ENCODE data around the gene IL10RB.
"Not testable (repeated sequence)": the region's sequence is repeated elsewhere in the genome, so short reads cannot be mapped to it uniquely, and the experiment has no call there.

IL10RB gene

GRCh38 chr21:33241846-33242245 is 24.3 kb upstream of the IL10RB start:
- no peak for DNase-seq (ENCODE audit: low read depth)

DNA sequence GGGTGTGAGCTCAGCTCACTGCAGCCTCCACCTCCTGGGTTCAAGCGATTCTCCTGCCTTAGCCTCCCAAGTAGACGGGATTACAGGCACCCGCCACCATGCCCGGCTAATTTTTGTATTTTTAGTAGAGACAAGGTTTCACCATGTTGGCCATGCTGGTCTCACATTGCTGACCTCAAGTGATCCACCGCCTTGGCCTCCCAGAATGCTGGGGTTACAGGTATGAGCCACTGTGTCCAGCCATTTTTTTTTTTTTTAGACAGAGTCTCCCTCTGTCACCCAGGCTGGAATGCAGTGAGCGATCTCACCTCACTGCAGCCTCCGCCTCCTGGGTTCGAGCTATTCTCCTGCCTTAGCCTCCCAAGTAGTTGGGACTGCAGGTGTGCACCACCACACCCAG is 23.3 kb upstream of the IL10RB start:
- not testable (repeated sequence) for DNase-seq (ENCODE audit: low read depth)

GRCh38 chr21:33244082-33244778 is 21.9 kb upstream of the IL10RB start:
- no peak for DNase-seq (ENCODE audit: low read depth)

DNA sequence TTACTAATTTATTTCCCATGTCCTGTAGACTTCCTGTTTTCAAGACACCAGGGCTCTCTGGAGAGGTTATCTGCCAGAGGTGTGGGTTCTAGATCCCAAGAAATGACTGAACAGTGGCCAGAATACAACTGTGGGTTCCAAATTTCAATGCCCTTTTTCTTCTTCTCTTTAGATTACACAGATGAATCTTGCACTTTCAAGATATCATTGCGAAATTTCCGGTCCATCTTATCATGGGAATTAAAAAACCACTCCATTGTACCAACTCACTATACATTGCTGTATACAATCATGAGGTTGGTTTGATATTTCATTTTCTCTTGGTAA is 21.4 kb upstream of the IL10RB start:
- DNase-seq (ENCODE audit: low read depth) = no peak

- no peak for DNase-seq (ENCODE audit: low read depth)
Measured at GRCh38 chr21:33245289-33245918, 20.8 kb upstream of the IL10RB start.

- DNase-seq (ENCODE audit: low read depth) = no peak
Measured at GRCh38 chr21:33246506-33246905, 19.7 kb upstream of the IL10RB start.

- no peak for DNase-seq (ENCODE audit: low read depth)
Measured at GRCh38 chr21:33246963-33247362, 19.2 kb upstream of the IL10RB start.

GRCh38 chr21:33247599-33247998 is 18.6 kb upstream of the IL10RB start:
- no peak for DNase-seq (ENCODE audit: low read depth)

GRCh38 chr21:33249331-33250002 is 16.7 kb upstream of the IL10RB start:
- no peak for DNase-seq (ENCODE audit: low read depth)

DNA sequence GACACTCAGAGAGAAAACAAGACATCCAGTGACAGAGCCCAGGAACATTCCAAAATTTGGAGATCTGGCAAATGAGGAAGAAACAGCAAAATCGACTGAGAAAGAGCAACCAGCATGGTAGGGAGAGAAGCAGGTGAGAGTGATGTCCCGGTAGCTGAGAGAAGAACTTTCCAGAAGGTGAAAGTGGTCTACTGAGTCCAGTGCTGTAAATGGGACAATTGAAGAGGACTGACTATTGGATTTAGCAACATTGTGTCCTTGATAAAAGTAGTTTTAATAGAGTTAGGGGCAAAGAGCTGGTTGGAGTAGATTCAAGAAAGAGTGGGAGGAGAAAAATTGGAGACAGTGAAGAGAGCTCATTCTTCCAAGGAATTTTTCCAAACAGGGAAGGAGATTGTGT is 15.0 kb upstream of the IL10RB start:
- no peak for DNase-seq (ENCODE audit: low read depth)

DNA sequence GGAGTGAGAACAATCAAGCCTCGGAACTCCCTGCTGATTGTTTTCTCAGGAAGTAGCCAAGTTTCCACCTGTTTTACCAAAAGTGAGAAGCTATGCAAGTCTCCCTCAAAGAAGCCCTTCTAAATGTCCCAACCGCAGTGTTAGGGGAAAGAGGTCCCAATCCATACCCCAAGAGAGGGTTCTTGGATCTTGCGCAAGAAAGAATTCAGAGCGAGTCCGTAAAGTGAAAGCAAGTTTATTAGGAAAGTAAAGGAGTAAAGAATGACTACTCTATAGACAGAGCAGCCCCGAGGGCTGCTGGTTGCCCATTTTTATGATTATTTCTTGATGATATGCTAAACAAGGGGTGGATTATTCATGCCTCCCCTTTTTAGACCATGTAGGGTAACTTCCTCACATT is 12.8 kb upstream of the IL10RB start:
- not testable (repeated sequence) for DNase-seq (ENCODE audit: low read depth)

GRCh38 chr21:33254766-33255165 is 11.4 kb upstream of the IL10RB start:
- DNase-seq (ENCODE audit: low read depth) = no peak

DNA sequence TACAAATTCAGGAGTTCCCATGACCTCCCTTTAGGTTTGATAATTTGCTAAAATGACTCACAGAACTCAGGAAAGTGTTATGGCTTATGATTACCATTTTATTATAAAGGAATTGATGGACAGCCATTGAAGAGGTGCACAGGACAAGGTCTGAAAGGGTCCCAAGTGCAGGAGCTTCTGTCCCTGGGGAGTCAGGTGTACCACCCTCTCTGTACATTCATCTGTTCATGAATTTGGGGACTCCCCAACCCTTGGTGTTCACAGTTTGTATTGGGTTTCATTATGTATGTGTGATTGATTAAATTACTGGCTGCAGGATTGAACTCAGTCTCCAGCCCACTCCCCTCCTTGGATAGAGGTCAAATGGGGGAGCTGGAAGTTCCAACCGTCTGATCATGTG is 10.8 kb upstream of the IL10RB start:
- no peak for DNase-seq (ENCODE audit: low read depth)

DNA sequence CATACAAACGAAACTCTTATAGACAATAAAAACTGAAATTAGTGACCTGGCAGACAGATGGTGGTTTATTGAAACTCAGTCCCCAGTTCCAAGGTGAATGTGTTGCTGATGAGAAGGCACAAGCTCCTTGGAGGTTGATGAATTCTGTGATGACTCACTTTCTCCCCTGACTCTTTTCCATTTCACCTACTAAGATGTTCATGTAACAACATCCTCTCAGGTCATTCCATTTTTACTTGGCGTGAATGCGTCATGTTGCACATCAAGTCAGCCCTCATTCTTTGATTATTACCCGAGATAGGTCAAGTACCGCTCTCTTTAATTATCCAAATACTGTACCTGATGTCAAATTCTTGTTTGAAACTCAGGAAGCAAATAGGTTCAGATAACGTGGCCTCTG is 10.1 kb upstream of the IL10RB start:
- DNase-seq (ENCODE audit: low read depth) = no peak

DNA sequence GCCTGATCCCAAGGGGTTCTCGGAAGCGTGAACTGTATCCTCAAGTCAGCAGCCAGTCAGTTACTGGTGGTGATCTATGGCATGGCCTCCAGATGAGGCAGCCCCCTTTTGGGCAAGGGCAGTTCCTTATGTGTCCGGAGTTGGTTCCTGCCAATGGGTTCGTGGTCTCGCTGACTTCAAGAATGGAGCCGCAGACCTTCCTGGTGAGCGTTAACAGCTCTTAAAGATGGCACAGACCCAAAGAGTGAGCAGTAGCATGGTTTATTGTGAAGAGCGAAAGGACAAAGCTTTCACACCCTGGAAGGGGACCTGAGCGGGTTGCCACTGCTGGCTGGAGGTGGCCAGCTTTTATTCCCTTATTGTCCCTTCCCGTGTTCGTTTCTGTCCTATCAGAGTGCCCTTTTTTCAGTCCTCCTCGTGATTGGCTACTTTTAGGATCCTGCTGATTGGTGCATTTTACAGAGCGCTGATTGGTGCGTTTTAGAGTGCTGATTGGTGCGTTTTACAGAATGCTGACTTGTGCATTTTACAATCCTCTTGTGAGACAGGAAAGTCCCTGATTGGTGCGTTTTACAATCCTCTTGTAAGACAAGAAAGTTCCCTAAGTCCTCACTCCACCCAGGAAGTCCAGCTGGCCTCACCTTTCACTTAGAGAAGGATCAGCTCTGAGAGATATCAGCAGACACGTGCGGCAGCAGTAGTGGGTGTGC is 8.9 kb upstream of the IL10RB start:
- DNase-seq (ENCODE audit: low read depth) = no peak

- no peak for DNase-seq (ENCODE audit: low read depth)
Measured at GRCh38 chr21:33258475-33258874, 7.7 kb upstream of the IL10RB start.

GRCh38 chr21:33259428-33259827 is 6.7 kb upstream of the IL10RB start:
- no peak for DNase-seq (ENCODE audit: low read depth)

DNA sequence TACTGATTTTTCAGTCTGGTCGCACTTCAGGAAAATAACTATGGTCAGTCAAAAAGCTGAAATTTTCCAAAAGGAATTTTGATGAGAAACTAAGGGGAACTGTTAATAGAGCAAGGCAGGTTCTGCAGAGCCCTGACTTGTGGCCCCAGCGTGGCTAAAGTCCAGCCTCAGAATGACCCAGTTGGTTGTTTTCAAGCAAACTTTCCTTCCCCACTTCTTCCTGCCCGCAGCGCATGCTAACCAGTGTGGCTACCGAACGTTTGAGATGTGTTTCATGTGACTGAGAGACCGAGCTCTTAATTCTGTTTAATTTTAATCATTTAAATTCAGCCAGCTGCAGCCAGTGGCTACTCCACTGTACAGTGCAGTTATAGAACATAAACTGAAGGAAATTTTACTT is 6.2 kb upstream of the IL10RB start:
- DNase-seq (ENCODE audit: low read depth) = no peak

DNA sequence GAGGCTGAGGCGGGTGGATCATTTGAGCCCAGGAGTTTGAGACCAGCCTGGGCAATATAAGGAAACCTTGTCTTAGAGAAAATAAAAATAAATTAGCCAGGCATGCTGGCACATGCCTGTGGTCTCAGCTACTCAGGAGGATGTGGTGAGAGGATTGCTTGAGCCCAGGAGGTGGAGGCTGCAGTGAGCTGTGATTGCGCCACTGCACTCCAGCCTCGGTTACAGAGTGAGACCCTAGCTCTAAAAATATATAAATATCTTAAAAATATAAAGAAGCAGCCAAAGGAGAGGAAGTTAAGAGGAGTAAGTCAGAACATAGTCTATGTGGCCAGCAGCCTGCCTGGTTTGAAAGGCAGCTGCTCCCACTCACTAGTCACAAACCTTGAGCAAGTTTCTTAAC is 4.5 kb upstream of the IL10RB start:
- no peak for DNase-seq (ENCODE audit: low read depth)

- no peak for DNase-seq (ENCODE audit: low read depth)
Measured at GRCh38 chr21:33262921-33263320, 3.2 kb upstream of the IL10RB start.

GRCh38 chr21:33264561-33264960 is 1.6 kb upstream of the IL10RB start:
- DNase-seq (ENCODE audit: low read depth) = no peak

- DNase-seq (ENCODE audit: low read depth) = no peak
Measured at GRCh38 chr21:33265664-33266049, 510 bp upstream of the IL10RB start.

DNA sequence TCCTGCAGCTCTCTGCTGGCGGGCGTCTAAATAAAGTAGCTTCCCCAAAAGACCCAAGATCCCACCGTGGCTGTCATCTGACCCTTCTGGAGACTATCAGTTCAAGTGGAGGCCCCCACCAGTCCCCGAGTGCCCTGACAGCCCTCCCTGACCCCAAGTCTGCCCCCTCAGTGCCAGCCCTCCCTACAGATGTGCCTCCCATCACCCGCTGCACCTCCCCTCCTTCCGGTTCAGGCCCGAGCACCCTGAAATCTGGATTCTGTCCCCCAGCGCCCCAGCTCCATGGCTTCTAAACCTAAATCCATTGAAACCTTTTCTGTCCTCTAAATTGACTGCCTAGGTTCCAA is 595 bp downstream of the IL10RB start:
- DNase-seq (ENCODE audit: low read depth) = no peak

Measured in activated gamma-delta T cell treated with anti-CD3 and anti-CD28 coated beads, Interleukin-2, amount 50 U/mL, for 16 hours (primary cell).